Sigmoid colon (tissue), 7 donors: ENCODE data around the gene TAP2. TPM values are rescaled to one million over a fixed set of nuclear protein-coding genes. Genes with fewer than 3 reads are reported as not detected.
"Not testable (repeated sequence)": the region's sequence is repeated elsewhere in the genome, so short reads cannot be mapped to it uniquely, and the experiment has no call there.

Experiments used
- DNase-seq: peaks from one replicate; pipeline ENCODE4 v3.0.0-alpha.2; 2019
- H3K27ac ChIP-seq, 4 donors: fragments of 200-600 bp; sonication (generic); one replicate each; pipeline ENCODE4 v1.5.1; 2016 to 2019; ENCODE audit warnings: mild to moderate bottlenecking in 1 of 4
- H3K27me3 ChIP-seq, 3 donors: fragments of 200-600 bp; sonication (generic); one replicate each; pipeline ENCODE4 v1.5.1; 2019; ENCODE audit warnings: mild to moderate bottlenecking in 1 of 3
- H3K36me3 ChIP-seq, 4 donors: fragments of 200-600 bp; sonication (generic); one replicate each; pipeline ENCODE4 v1.5.1; 2016 to 2019
- H3K4me1 ChIP-seq, 4 donors: fragments of 200-600 bp; sonication (generic); one replicate each; pipeline ENCODE4 v1.5.1; 2017 to 2019
- H3K4me3 ChIP-seq, 4 donors: fragments of 200-600 bp; sonication (generic); one replicate each; pipeline ENCODE4 v1.5.1; 2017 to 2019; ENCODE audit warnings: mild to moderate bottlenecking in 2 of 4, moderate library complexity in 1 of 4
- H3K9me3 ChIP-seq, 4 donors: fragments of 200-600 bp in 3 of 4; sonication (generic) in 3 of 4; one replicate each; pipeline versions ENCODE4 v1.5.1 to v1.6.1; 2013 to 2019
- EP300 ChIP-seq, 4 donors: sonication (generic); formaldehyde crosslinking; IDR thresholded peaks; one replicate each; pipeline ENCODE4 v1.6.1; 2017; ENCODE audit warnings: antibody characterized with exemption in 4 of 4
- POLR2A ChIP-seq, 2 donors: fragments of 450-650 bp; IDR thresholded peaks; one replicate each; pipeline ENCODE4 v1.6.1; 2016; ENCODE audit warnings: antibody characterized with exemption in 2 of 2, mild to moderate bottlenecking in 2 of 2, moderate library complexity in 2 of 2
- POLR2AphosphoS5 ChIP-seq, 4 donors: sonication (generic); formaldehyde crosslinking; IDR thresholded peaks; one replicate each; pipeline ENCODE4 v1.6.1; 2017; ENCODE audit warnings: antibody characterized with exemption in 4 of 4
- WGBS, 2 donors: extraction: QIAGEN DNeasy Blood & Tissue Kit; methylation state at CpG; one replicate each; pipeline ENCODE4 v1.1.7; 2013; 5-methylcytosine and 5-hydroxymethylcytosine counted together
- intact Hi-C: fragments of 100-400 bp; cut with DNase I; formaldehyde crosslinking; loops from one replicate; pipeline ENCODE4 v1.15.1; 2023
- polyA plus RNA-seq, 3 donors: library from polyadenylated mRNA; stranded (reverse); fragments of 200-250 nt; gene quantifications; one replicate each; pipeline ENCODE4 v1.2.3, GENCODE V29; 2013
- total RNA-seq, 4 donors: library from RNA; depleted of rRNA; stranded (reverse); fragments of >200 nt; gene quantifications; one replicate each; pipeline ENCODE4 v1.1.0, GENCODE V29; 2016
- TF ChIP-seq, protein P1 (sequence below), 4 experiments: fragments of 450-650 bp in 3 of 4; fragments of 200-600 bp in 1 of 4; IDR thresholded peaks; one replicate each; pipeline ENCODE4 v1.5.1; 2016 to 2019; ENCODE audit warnings: antibody characterized with exemption in 4 of 4, mild to moderate bottlenecking in 3 of 4, moderate library complexity in 2 of 4
- donor health status: healthy with polysubstance abuse.
- donor health status: Bipolar disorder and iron deficiency.
- donor health status: healthy.

TAP2 gene
- total and polyA plus RNA-seq, 7 donors, result 2.4 to 54.5 (median 6.1) TPM

DNA sequence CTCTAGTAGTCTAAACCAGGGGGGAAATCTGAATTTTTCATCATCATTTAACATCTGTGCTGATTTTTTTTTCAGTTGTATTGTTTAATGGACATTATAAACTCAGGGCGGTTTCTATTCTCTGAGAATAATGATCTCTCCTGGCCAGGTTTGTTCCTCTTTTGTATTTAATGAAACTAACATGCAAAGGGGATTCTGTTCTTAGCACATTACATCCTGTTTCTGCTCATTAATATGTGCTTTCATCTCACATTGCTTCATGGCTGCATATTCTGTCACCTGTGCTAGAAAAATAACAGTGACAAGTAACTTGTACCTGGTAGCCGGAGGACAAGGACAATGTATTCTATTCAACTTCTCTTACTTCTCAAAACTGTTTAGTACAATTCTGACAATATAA, 22.5 kb downstream of the TAP2 start:
- no peak for DNase-seq
- Histone ChIP-seq H3K36me3 (no peaks in the 10 kb centered on the region), H3K4me3 (no peak overlapping the region), H3K9me3 (no peaks in the 10 kb centered on the region), H3K4me1 (no peaks in the 10 kb centered on the region), H3K27ac (peak overlapping the region in 1 of 4 donors; percentile 14), H3K27me3 (no peaks in the 10 kb centered on the region)
- WGBS, 2 donors, result 57 to 64% methylated on average over 2 of the region's 2 CpGs
- TF ChIP-seq EP300 (IDR thresholded peaks at IDR 0.05), result no peak
- TF ChIP-seq POLR2AphosphoS5 (IDR thresholded peaks at IDR 0.05), result no peak
- TF ChIP-seq, protein P1, sequence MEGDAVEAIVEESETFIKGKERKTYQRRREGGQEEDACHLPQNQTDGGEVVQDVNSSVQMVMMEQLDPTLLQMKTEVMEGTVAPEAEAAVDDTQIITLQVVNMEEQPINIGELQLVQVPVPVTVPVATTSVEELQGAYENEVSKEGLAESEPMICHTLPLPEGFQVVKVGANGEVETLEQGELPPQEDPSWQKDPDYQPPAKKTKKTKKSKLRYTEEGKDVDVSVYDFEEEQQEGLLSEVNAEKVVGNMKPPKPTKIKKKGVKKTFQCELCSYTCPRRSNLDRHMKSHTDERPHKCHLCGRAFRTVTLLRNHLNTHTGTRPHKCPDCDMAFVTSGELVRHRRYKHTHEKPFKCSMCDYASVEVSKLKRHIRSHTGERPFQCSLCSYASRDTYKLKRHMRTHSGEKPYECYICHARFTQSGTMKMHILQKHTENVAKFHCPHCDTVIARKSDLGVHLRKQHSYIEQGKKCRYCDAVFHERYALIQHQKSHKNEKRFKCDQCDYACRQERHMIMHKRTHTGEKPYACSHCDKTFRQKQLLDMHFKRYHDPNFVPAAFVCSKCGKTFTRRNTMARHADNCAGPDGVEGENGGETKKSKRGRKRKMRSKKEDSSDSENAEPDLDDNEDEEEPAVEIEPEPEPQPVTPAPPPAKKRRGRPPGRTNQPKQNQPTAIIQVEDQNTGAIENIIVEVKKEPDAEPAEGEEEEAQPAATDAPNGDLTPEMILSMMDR (IDR thresholded peaks at IDR 0.05), result no peak
- no peak for TF ChIP-seq POLR2A (IDR thresholded peaks at IDR 0.05)
- intact Hi-C loops, result no loop called here

GRCh38 chr6:32815115-32815514, 23.4 kb downstream of the TAP2 start:
- H3K27ac ChIP-seq, result no peak overlapping the region
- no peaks in the 10 kb centered on the region for H3K27me3 ChIP-seq
- no peaks in the 10 kb centered on the region for H3K4me1 ChIP-seq
- no peaks in the 10 kb centered on the region for H3K36me3 ChIP-seq
- H3K4me3 ChIP-seq, result no peak overlapping the region
- H3K9me3 ChIP-seq, result no peaks in the 10 kb centered on the region
- TF ChIP-seq, protein P1 (IDR thresholded peaks at IDR 0.05), result no peak
- WGBS, 2 donors, result 70 to 80% methylated on average over 5 of the region's 5 CpGs
- intact Hi-C loops, result no loop called here
- no peak for DNase-seq

GRCh38 chr6:32814145-32814544, 24.4 kb downstream of the TAP2 start:
- Histone ChIP-seq H3K4me3 (no peak overlapping the region), H3K27me3 (no peaks in the 10 kb centered on the region), H3K36me3 (no peaks in the 10 kb centered on the region), H3K9me3 (no peaks in the 10 kb centered on the region), H3K27ac (no peak overlapping the region), H3K4me1 (no peaks in the 10 kb centered on the region)
- WGBS, 2 donors, result 65 to 90% methylated on average over 2 of the region's 2 CpGs
- intact Hi-C loops, result no loop called here
- no peak for DNase-seq
- TF ChIP-seq POLR2AphosphoS5 (IDR thresholded peaks at IDR 0.05) (no peak), EP300 (IDR thresholded peaks at IDR 0.05) (no peak), POLR2A (IDR thresholded peaks at IDR 0.05) (no peak)
- TF ChIP-seq, protein P1 (IDR thresholded peaks at IDR 0.05), result no peak

DNA sequence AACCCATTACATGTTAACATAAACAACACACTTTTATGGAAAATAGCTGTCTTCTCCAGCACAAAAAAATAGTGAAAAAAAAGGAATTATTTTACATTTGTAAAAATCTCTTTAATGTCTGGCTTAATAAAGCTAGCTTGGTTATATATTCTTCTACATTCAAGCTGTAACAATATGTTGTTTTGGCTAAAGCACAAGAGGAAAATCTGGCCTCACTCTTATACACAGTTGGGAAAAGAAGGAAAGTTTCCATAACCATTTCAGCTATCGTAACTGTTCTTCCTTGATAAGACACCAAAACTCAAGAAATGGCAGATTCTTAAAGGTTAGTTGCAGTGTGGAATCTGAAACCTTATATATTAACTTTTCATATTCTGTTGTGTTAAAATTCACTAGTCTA, 29.4 kb downstream of the TAP2 start:
- TF ChIP-seq EP300 (IDR thresholded peaks at IDR 0.05), result no peak
- no peak for TF ChIP-seq POLR2AphosphoS5 (IDR thresholded peaks at IDR 0.05)
- TF ChIP-seq POLR2A (IDR thresholded peaks at IDR 0.05), result no peak
- TF ChIP-seq, protein P1 (IDR thresholded peaks at IDR 0.05), result no peak
- peaks cover 0 to 18% (median 0%) of the 10 kb centered on the region in 3 donors for H3K27me3 ChIP-seq
- DNase-seq, result no peak
- WGBS, 2 donors, result 44 to 49% methylated on average over 1 of the region's 1 CpG
- H3K4me1 ChIP-seq, result no peaks in the 10 kb centered on the region
- no peaks in the 10 kb centered on the region for H3K9me3 ChIP-seq
- H3K36me3 ChIP-seq, result no peaks in the 10 kb centered on the region
- no peak overlapping the region for H3K4me3 ChIP-seq
- H3K27ac ChIP-seq, result no peak overlapping the region
- intact Hi-C loops, result loop anchor here (10.0 kb wide), 1 partner anchor 564 kb away; no protein-coding TSS in a partner anchor

- DNase-seq, result no peak
- no peaks in the 10 kb centered on the region for H3K36me3 ChIP-seq
- 81 to 89% methylated on average over 5 of the region's 5 CpGs for WGBS, 2 donors
- H3K4me3 ChIP-seq, result no peak overlapping the region
- TF ChIP-seq POLR2A (IDR thresholded peaks at IDR 0.05) (no peak), POLR2AphosphoS5 (IDR thresholded peaks at IDR 0.05) (no peak)
- TF ChIP-seq, protein P1 (IDR thresholded peaks at IDR 0.05), result no peak
- intact Hi-C loops, result loop anchor here (10.0 kb wide), 1 partner anchor 562 kb away; no protein-coding TSS in a partner anchor
- no peaks in the 10 kb centered on the region for H3K9me3 ChIP-seq
- H3K4me1 ChIP-seq, result no peaks in the 10 kb centered on the region
- peaks cover 0 to 18% (median 0%) of the 10 kb centered on the region in 3 donors for H3K27me3 ChIP-seq
- no peak overlapping the region for H3K27ac ChIP-seq
These were observed 31.4 kb downstream of the TAP2 start for GRCh38 chr6:32807020-32807580.

DNA sequence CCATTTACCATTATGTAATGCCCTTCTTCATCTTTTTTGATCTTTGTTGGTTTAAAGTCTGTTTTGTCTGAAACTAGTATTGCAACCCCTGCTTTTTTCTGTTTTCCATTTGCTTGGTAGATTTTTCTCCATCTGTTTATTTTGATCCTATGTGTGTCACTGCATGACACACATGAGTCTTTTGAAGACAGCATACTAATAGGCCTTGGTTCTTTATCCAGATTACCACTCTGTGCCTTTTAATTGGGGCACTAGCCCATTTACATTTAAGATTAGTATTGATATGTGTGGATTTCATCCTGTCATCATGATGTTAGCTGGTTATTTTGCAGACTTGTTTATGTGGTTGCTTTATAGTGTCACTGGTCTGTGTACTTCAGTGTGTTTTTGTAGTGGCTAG, 33.1 kb downstream of the TAP2 start:
- not testable (repeated sequence) for H3K4me1 ChIP-seq, H3K4me3 ChIP-seq, DNase-seq, H3K36me3 ChIP-seq, H3K27ac ChIP-seq, H3K9me3 ChIP-seq
- intact Hi-C loops, result loop anchor here (10.0 kb wide), 1 partner anchor 561 kb away; no protein-coding TSS in a partner anchor
- H3K27me3 ChIP-seq, result peaks cover 0 to 33% (median 0%) of the 10 kb centered on the region in 3 donors
